ENCODE data around the gene NMNAT1. TPM values are rescaled to one million over a fixed set of nuclear protein-coding genes. Genes with fewer than 3 reads are reported as not detected.
A peak's percentile ranks its signal among the peaks of the same experiment; 100 is the strongest.
"Not testable (repeated sequence)": the region's sequence is repeated elsewhere in the genome, so short reads cannot be mapped to it uniquely, and the experiment has no call there.

The NMNAT1 gene
- total RNA-seq, result 15.3 and 16.7 TPM in 2 replicates

- DNase-seq, result peak; percentile 97
Measured at GRCh38 chr1:9942939-9943788, at the start of gene NMNAT1, which contains the start of gene LZIC. TSS of gene NMNAT1 (plus strand) at chr1:9943475. CDS start at chr1:9972074, 28,599 bp downstream. TSS of gene LZIC (minus strand) at chr1:9943391. CDS start at chr1:9936619, 6,772 bp downstream.

- DNase-seq, result no peak
Measured at GRCh38 chr1:9894115-9894514, 49.2 kb upstream of the NMNAT1 start.

- DNase-seq, result peak; percentile 55
Measured at GRCh38 chr1:9900142-9901043, 42.9 kb upstream of the NMNAT1 start.

- DNase-seq, result no peak
Measured at GRCh38 chr1:9901148-9902059, 41.9 kb upstream of the NMNAT1 start.

DNA sequence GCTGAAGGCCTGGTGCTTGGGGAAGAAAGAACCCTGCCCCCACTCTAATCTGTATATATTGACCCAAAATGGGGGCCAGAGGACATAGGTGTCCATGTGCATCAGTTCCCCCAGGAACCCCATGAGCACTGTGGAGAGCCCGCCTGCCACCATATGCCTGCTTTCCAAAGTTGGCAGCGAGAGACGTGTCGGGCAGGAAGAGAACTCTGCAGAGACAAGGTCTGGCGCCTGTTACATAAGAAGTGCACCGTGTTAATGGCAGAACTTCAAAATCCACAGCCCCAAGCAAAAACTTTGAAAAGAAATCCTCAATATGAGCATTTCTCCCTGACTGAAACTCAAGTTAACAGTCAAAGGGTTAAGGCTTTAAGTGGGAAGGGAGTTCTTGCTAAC lies 41.2 kb upstream of the NMNAT1 start:
- DNase-seq, result no peak

DNA sequence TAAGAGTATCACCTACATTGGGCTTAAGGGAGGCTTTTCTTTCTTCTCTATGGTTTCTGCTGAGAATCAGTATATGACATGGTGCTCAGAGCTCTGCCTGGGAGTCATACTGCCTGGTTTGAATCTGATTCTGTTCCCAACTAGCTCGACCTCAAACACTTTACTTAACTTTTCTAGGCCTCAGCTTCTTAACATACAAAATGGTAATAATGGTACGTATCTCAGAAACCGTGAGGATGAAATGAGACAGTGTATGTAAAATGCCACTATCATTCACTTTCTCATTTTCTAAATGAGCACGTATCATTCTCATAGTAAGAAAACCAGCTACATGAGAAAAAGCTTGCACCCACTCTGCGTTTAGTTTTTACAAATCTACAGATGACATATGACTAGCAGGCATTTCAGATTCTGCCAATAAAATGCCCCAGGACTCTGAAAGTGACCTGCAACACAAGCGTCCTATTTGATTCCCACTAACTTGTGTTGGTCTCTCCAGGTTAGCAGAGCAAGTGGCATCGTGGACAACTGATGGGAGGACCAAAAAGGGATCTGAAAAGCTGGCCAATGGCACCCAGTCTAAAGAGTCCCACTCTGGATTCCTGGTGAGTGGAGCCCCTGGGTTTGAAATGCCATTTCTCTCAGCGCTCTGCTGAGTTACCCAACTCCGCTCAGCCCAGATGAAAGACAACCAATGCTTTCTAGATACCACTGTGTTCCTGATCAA lies 39.3 kb upstream of the NMNAT1 start:
- no peak for DNase-seq

DNA sequence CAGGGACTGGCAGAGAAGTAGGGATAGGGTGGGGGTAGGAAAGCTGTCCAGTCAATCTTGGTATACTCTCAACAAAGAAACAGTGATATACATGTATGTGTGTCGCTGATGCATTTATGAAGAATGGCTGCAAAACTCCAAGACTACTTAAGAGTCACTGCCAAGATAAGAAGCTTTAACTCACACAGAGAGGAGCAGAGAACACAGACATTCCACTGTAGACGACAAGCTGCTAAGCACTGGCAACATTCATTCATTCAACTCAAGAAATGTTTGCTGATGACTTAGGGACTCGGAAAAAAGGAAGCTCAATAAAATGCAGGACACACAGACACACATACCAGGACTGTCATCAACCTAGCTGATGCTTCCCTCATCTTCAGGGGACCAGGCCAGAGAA lies 38.7 kb upstream of the NMNAT1 start:
- no peak for DNase-seq

- no peak for DNase-seq
Measured at GRCh38 chr1:9905010-9905409, 38.3 kb upstream of the NMNAT1 start.

DNA sequence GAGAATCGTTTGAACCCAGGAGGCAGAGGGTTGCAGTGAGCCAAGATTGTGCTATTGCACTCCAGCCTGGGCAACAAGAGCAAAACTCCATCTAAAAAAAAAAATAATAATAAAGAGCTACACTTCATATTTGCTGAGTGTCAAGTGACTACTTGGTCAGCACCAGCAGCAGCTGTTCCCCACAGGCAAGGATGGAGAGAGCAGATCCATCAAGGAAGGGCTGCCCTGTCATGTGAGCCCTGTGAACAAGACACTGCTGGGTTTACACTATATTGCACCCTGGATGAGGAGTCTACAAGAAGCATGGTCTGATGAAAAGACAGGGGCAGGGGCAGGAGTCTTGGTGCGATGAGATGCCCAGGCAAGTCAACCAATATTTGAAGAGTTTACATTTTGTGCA lies 36.8 kb upstream of the NMNAT1 start:
- DNase-seq, result no peak

- peak; percentile 44 for DNase-seq
Measured at GRCh38 chr1:9907441-9907840, 35.8 kb upstream of the NMNAT1 start.

- DNase-seq, result no peak
Measured at GRCh38 chr1:9908871-9909233, 34.4 kb upstream of the NMNAT1 start.

GRCh38 chr1:9909234-9910046 lies 33.8 kb upstream of the NMNAT1 start:
- DNase-seq, result peak; percentile 52

GRCh38 chr1:9910076-9910422 lies 33.2 kb upstream of the NMNAT1 start, which contains the start of gene CTNNBIP1:
TSS of gene CTNNBIP1 (minus strand) at chr1:9910269. CDS start at chr1:9872064, 38,205 bp downstream.
- DNase-seq, result no peak

DNA sequence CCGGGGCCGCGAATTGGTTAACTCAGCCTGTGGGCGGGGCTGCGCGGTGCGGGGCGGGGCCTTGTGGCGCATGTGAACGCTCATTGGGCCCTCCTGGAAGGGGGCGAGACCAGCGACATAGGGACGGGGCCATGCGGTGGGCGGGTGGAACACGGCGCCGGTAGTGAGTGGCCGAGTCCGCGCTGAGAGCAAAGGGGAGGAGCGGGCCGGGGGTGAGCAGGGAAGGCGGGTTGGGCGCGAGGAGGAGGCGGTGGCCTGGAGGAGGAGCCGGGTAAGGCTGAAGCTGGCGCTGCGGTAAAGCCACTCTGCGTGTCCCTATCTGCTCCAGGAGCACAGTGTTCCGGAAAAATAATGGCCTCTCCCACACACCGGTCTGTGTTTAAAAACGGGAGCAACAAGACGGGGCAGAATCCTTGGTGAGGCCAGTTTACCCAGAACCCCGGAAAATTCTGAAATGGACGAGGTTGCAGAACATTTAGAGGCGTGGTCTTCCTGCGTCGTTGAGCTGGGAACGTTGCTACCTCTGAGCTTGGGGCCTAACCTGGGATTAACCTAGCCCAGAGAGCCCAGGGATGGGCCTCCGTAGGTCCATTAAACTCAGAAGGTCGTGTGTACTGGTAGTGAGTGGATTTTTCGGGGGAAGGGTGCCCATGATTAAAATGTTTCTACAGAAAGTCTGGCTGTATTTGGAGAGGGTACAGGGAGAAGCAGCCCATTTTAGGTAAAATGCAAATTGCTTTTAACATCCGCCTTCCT lies 32.7 kb upstream of the NMNAT1 start:
- peak; percentile 100 for DNase-seq

DNA sequence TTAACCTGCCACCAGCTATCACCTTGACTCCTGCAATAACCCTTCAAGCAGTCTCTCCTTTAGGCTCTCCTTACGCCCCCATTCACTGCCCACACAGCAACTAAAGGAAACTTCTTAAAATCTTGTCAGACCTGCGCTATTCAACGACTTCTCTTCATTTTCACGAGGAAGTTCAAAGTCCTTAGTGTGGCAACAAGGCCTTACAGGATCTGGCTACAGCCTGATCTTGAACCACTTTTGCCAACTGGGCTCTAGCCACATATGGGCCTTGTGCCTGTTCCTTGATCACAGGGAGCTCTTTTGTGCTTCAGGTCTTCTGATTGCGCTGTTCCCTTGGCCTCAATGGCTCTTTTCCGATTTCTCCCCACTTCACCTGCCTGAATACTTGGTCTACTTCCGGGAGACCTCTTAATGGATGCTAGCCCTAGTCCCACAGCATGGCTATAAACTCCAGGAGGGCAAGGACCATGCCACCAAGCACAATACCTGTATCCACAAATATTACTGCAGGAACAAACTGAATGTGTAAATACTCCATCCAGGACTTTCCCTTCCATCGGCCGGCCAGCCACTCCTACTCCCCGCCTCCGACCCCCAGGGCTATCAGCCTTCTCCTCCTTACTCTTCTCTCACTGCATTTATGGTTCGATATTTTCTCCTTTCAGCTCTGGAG lies 30.9 kb upstream of the NMNAT1 start:
- no peak for DNase-seq

DNA sequence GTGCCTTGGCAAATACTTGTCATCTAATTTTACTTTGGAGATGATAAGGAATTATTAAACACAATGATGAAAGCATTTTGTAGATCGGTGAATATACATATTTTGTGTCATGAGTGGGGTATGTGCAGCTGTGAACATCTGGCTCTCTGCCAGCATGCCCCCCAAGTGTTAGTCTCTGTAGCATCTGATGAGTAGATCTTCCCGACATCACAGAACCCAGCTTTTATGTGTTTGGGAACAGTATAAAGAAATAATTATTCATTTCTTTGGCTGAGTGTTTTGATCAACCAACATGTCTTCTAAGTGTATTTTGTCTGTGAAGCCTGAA lies 28.7 kb upstream of the NMNAT1 start:
- DNase-seq, result no peak

DNA sequence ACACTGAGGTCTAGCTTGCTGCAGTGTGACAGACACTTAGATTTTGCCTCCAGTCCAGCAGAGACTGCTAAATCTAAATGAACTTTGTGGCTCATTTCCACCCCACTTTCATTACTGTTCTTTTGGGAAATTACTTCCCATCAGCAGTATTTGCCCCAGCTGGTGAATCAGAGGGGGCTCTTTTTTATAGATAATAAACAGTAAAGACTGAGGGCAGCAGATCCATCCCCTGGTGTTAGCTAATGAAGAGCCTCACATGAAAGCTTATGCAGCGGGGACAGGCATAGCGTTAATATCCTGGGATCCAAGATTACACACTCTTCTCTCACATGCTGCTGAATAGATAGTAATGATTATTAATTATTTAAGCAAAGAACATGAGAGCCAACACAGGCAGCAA lies 26.8 kb upstream of the NMNAT1 start:
- no peak for DNase-seq

GRCh38 chr1:9917495-9917894 lies 25.8 kb upstream of the NMNAT1 start:
- not testable (repeated sequence) for DNase-seq

- no peak for DNase-seq
Measured at GRCh38 chr1:9917901-9918300, 25.4 kb upstream of the NMNAT1 start.

- DNase-seq, result no peak
Measured at GRCh38 chr1:9920606-9921005, 22.7 kb upstream of the NMNAT1 start.

All from dermis blood vessel endothelial cell (primary cell).